Astrocyte (in vitro differentiated cells and primary cell): Measurements from ENCODE around the gene SUSD3. TPM values are rescaled to one million over a fixed set of nuclear protein-coding genes. Genes with fewer than 3 reads are reported as not detected.
A peak's percentile ranks its signal among the peaks of the same experiment; 100 is the strongest.

ENCODE experiments used
- DNase-seq: peaks from one replicate; pipeline ENCODE4 v3.0.0-alpha.2; 2010; ENCODE audit warnings: low read depth
- FAIRE-seq: peaks from 2 replicates; lab custom pipeline; 2011; peaks lifted over from hg19 to GRCh38; lab: Jason Lieb, UNC
- H2AFZ ChIP-seq: 2 replicates; pipeline ENCODE4 v1.6.0; 2012; ENCODE audit warnings: low read depth, low read length, inconsistent platforms
- H3K27ac ChIP-seq: 2 replicates; pipeline ENCODE4 v1.5.1; 2011; ENCODE audit warnings: low read depth, low read length, inconsistent platforms
- H3K27me3 ChIP-seq: 2 replicates; pipeline ENCODE4 v1.6.0; 2011; ENCODE audit warnings: low read length, inconsistent platforms; ENCODE audit not compliant: insufficient read depth
- H3K36me3 ChIP-seq: 2 replicates; pipeline ENCODE4 v1.5.1; 2011; ENCODE audit warnings: low read length, inconsistent platforms; ENCODE audit not compliant: insufficient read depth
- H3K4me1 ChIP-seq: 2 replicates; pipeline ENCODE4 v1.5.1; 2011; ENCODE audit warnings: low read length, inconsistent platforms; ENCODE audit not compliant: insufficient read depth
- H3K4me2 ChIP-seq: 2 replicates; pipeline ENCODE4 v1.6.0; 2012; ENCODE audit warnings: low read length, inconsistent platforms
- H3K4me3 ChIP-seq: 2 replicates; pipeline ENCODE4 v1.5.1; 2011; ENCODE audit warnings: low read depth, mild to moderate bottlenecking, low read length, inconsistent platforms; ENCODE audit not compliant: insufficient read depth
- H3K79me2 ChIP-seq: 2 replicates; pipeline ENCODE4 v1.6.0; 2012; ENCODE audit warnings: mild to moderate bottlenecking, low read length, inconsistent platforms; ENCODE audit not compliant: insufficient read depth
- H3K9ac ChIP-seq: 2 replicates; pipeline ENCODE4 v1.6.0; 2012; ENCODE audit warnings: mild to moderate bottlenecking, low read length, inconsistent platforms
- H3K9me3 ChIP-seq: 2 replicates; pipeline ENCODE4 v1.5.1; 2012; ENCODE audit warnings: low read depth, mild to moderate bottlenecking, low read length, inconsistent platforms; ENCODE audit not compliant: insufficient read depth
- H4K20me1 ChIP-seq: 2 replicates; pipeline ENCODE4 v1.6.0; 2012; ENCODE audit warnings: low read length, inconsistent platforms; ENCODE audit not compliant: insufficient read depth
- H3K27ac Mint-ChIP-seq: one replicate; pipeline ENCODE4 v1.8.0; 2021; ENCODE audit warnings: mild to moderate bottlenecking, mixed read lengths; ENCODE audit not compliant: unreplicated experiment
- H3K27me3 Mint-ChIP-seq: one replicate; pipeline ENCODE4 v1.8.0; 2021; ENCODE audit warnings: low read depth, mixed read lengths; ENCODE audit not compliant: unreplicated experiment
- H3K36me3 Mint-ChIP-seq: one replicate; pipeline ENCODE4 v1.8.0; 2021; ENCODE audit warnings: low read depth, mixed read lengths; ENCODE audit not compliant: unreplicated experiment
- H3K4me1 Mint-ChIP-seq: one replicate; pipeline ENCODE4 v1.8.0; 2021; ENCODE audit warnings: low read depth, mixed read lengths; ENCODE audit not compliant: unreplicated experiment
- H3K4me3 Mint-ChIP-seq: one replicate; pipeline ENCODE4 v1.8.0; 2021; ENCODE audit warnings: mild to moderate bottlenecking, moderate library complexity, mixed read lengths; ENCODE audit not compliant: unreplicated experiment
- H3K9me3 Mint-ChIP-seq: one replicate; pipeline ENCODE4 v1.8.0; 2021; ENCODE audit warnings: mild to moderate bottlenecking, mixed read lengths; ENCODE audit not compliant: unreplicated experiment
- EZH2 ChIP-seq: IDR thresholded peaks from 2 replicates; pipeline ENCODE4 v1.6.1; 2012; ENCODE audit warnings: mild to moderate bottlenecking, low read length, inconsistent platforms; ENCODE audit not compliant: insufficient read depth
- total RNA-seq: library from RNA; stranded (reverse); gene quantifications from 2 replicates; pipeline ENCODE4 v1.2.1, GENCODE V29; 2021
- TF ChIP-seq, protein P1 (sequence below): IDR thresholded peaks from 2 replicates; pipeline ENCODE4 v1.5.1; 2011; ENCODE audit warnings: low read depth, mild to moderate bottlenecking, inconsistent platforms, low read length, moderate library complexity; ENCODE audit not compliant: insufficient read depth

The SUSD3 gene
- total RNA-seq, 1 donor from 2014 or later, result not detected

DNA sequence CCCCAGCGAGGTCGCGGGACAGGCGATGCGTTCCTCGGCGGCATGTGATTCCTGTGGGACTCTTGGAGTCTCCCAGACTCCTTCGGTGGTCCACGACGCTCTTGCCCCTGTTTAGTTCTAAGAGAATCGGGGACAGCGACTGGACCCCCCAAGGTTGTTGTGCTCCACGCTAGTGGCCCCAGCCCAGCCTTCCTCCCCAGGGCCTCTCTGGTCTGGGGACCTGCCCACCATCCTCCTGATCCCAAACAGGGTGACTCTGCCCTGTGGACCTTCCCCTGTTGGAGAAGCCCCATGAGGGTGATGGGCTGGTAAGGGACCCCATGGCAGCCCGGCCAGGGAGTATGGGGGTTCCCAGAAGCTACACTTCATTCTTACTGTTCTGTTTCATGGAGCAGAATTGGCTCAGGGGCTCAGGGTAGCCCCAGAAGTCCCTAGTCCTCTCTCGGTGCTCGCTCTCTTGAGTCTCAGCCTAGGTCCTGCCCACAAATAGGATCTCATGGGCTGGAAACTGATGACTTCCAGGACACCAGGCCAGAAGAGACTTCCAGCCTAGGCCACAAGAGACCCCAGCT is 38.4 kb downstream of the SUSD3 start:
- Histone ChIP-seq H3K4me1 (peaks cover 31% of the 10 kb centered on the region), H3K9me3 (no peaks in the 10 kb centered on the region), H4K20me1 (peaks cover 40% of the 10 kb centered on the region), H3K9ac (peak overlapping the region; percentile 80), H3K4me2 (peak overlapping the region; percentile 96), H3K36me3 (no peaks in the 10 kb centered on the region), H2AFZ (peak overlapping the region; percentile 73), H3K27me3 (no peaks in the 10 kb centered on the region), H3K4me3 (peak overlapping the region; percentile 83), H3K27ac (peak overlapping the region; percentile 46), H3K79me2 (peaks cover 51% of the 10 kb centered on the region)
- FAIRE-seq (no peak), DNase-seq (no peak)
- TF ChIP-seq EZH2, result no peak
- TF ChIP-seq, protein P1, sequence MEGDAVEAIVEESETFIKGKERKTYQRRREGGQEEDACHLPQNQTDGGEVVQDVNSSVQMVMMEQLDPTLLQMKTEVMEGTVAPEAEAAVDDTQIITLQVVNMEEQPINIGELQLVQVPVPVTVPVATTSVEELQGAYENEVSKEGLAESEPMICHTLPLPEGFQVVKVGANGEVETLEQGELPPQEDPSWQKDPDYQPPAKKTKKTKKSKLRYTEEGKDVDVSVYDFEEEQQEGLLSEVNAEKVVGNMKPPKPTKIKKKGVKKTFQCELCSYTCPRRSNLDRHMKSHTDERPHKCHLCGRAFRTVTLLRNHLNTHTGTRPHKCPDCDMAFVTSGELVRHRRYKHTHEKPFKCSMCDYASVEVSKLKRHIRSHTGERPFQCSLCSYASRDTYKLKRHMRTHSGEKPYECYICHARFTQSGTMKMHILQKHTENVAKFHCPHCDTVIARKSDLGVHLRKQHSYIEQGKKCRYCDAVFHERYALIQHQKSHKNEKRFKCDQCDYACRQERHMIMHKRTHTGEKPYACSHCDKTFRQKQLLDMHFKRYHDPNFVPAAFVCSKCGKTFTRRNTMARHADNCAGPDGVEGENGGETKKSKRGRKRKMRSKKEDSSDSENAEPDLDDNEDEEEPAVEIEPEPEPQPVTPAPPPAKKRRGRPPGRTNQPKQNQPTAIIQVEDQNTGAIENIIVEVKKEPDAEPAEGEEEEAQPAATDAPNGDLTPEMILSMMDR, result no peak
- Mint-ChIP-seq H3K4me1 (peaks cover 21% of the 10 kb centered on the region), H3K27me3 (no peaks in the 10 kb centered on the region), H3K9me3 (no peaks in the 10 kb centered on the region), H3K4me3 (peak overlapping the region; percentile 88), H3K36me3 (no peaks in the 10 kb centered on the region), H3K27ac (no peak overlapping the region)

DNA sequence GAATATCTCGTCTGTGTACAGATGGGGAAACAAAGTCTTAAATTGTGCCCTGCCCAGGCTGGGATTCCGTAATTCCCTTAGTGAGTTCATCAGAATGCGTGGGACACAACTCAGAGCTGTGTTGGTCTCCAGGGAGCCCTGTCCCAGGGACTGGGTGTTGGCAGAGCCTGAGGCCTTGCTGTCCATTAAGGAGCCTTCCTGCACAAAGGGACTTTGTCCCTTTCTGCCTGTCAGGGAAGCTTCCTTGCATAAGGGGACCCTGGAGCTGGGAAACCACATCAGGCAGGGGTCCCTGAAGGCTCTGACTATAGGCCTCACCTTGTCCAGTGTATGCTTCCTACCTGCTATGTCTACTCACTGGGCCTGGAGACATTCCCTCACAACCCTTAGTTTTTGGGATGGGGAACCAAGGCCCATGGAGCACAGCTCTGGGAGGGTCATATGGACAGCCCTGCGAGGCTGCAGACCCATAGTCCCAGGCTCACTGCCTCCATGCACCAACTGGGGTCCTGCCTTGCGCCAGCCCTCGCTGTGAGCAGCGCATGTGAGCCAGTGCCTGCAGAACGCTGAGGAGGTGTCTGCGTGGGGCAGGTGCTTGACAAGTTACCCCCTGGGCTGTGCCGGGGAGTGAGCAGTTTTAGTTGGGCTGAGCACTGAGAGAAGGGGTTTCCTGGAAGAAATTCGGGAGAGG is 39.2 kb downstream of the SUSD3 start:
- no peaks in the 10 kb centered on the region for H3K36me3 Mint-ChIP-seq
- no peaks in the 10 kb centered on the region for H3K27me3 Mint-ChIP-seq

More for the DNA sequence above, 39.2 kb downstream of the SUSD3 start:
- H3K4me1 ChIP-seq, result peaks cover 25% of the 10 kb centered on the region
- peak overlapping the region; percentile 47 for H3K27ac ChIP-seq
- H4K20me1 ChIP-seq, result peaks cover 47% of the 10 kb centered on the region
- DNase-seq (no peak), FAIRE-seq (no peak)
- H2AFZ ChIP-seq, result no peak overlapping the region
- H3K4me3 ChIP-seq, result peak overlapping the region; percentile 83
- H3K4me3 Mint-ChIP-seq, result peak overlapping the region; percentile 88
- H3K79me2 ChIP-seq, result peaks cover 58% of the 10 kb centered on the region
- H3K9ac ChIP-seq, result peak overlapping the region; percentile 80
- TF ChIP-seq, protein P1, result no peak
- TF ChIP-seq EZH2, result no peak
- H3K27me3 ChIP-seq, result no peaks in the 10 kb centered on the region
- H3K36me3 ChIP-seq, result no peaks in the 10 kb centered on the region
- H3K4me2 ChIP-seq, result peak overlapping the region; percentile 96
- peaks cover 15% of the 10 kb centered on the region for H3K4me1 Mint-ChIP-seq
- H3K9me3 ChIP-seq, result no peaks in the 10 kb centered on the region
- no peaks in the 10 kb centered on the region for H3K9me3 Mint-ChIP-seq
- peak overlapping the region; percentile 80 for H3K27ac Mint-ChIP-seq
